Right atrium auricular region (tissue), 2 donors: ENCODE measurements around the gene ZBTB20. TPM values are rescaled to one million over a fixed set of nuclear protein-coding genes. Genes with fewer than 3 reads are reported as not detected.

Experiments
- DNase-seq: peaks from one replicate; pipeline ENCODE4 v3.0.0-alpha.2; 2019; ENCODE audit warnings: low spot score
- H3K27ac ChIP-seq, 2 donors: fragments of 200-600 bp; sonication (generic); 1 replicate in 1 of 2; 2 replicates in 1 of 2; pipeline ENCODE4 v1.5.1; 2016 to 2019
- H3K27me3 ChIP-seq, 2 donors: fragments of 200-600 bp; sonication (generic); one replicate each; pipeline versions ENCODE4 v1.5.1 to v1.6.0; 2017 to 2019
- H3K36me3 ChIP-seq: fragments of 200-600 bp; sonication (generic); one replicate; pipeline ENCODE4 v1.5.1; 2016
- H3K4me1 ChIP-seq, 2 donors: fragments of 200-600 bp; sonication (generic); one replicate each; pipeline versions ENCODE4 v1.5.1 to v1.6.0; 2017 to 2019
- H3K4me3 ChIP-seq, 2 donors: fragments of 200-600 bp; sonication (generic); 1 replicate in 1 of 2; 2 replicates in 1 of 2; pipeline ENCODE4 v1.5.1; 2017 to 2019; ENCODE audit warnings: mild to moderate bottlenecking in 1 of 2, moderate library complexity in 1 of 2
- H3K9me3 ChIP-seq, 2 donors: fragments of 200-600 bp; sonication (generic); one replicate each; pipeline ENCODE4 v1.5.1; 2019
- CTCF ChIP-seq, 2 donors: fragments of 200-600 bp; sonication (generic); IDR thresholded peaks; one replicate each; pipeline ENCODE4 v1.5.1; 2019; ENCODE audit warnings: antibody characterized with exemption in 2 of 2
- total RNA-seq, 2 donors: library from RNA; depleted of rRNA; stranded (reverse); fragments of >200 nt; gene quantifications; one replicate each; pipeline ENCODE4 v1.1.0, GENCODE V29; 2016

ZBTB20 gene
- total RNA-seq, 2 donors from 2014 or later, result 84.6 to 90.8 TPM

- no peak for DNase-seq
- Histone ChIP-seq H3K4me3 (no peak overlapping the region), H3K36me3 (no peaks in the 10 kb centered on the region), H3K9me3 (no peaks in the 10 kb centered on the region), H3K27ac (no peak overlapping the region), H3K4me1 (peaks cover 0 to 29% of the 10 kb centered on the region in 2 donors), H3K27me3 (no peaks in the 10 kb centered on the region)
- no peak for TF ChIP-seq CTCF (IDR thresholded peaks at IDR 0.05)
Observed at GRCh38 chr3:114615523-114616085, 531.5 kb downstream of the ZBTB20 start.

- H3K4me3 ChIP-seq, result no peak overlapping the region
- TF ChIP-seq CTCF (IDR thresholded peaks at IDR 0.05), result no peak
- peaks cover 0 to 32% of the 10 kb centered on the region in 2 donors for H3K4me1 ChIP-seq
- no peak for DNase-seq
- no peaks in the 10 kb centered on the region for H3K36me3 ChIP-seq
- no peaks in the 10 kb centered on the region for H3K27me3 ChIP-seq
- H3K27ac ChIP-seq, result no peak overlapping the region
- H3K9me3 ChIP-seq, result no peaks in the 10 kb centered on the region
Observed at GRCh38 chr3:114609973-114610630, 537.0 kb downstream of the ZBTB20 start.

- H3K36me3 ChIP-seq, result no peaks in the 10 kb centered on the region
- no peak for DNase-seq
- no peak for TF ChIP-seq CTCF (IDR thresholded peaks at IDR 0.05)
- no peaks in the 10 kb centered on the region for H3K9me3 ChIP-seq
- H3K4me3 ChIP-seq, result no peak overlapping the region
- H3K4me1 ChIP-seq, result peaks cover 0 to 32% of the 10 kb centered on the region in 2 donors
- no peak overlapping the region for H3K27ac ChIP-seq
- H3K27me3 ChIP-seq, result no peaks in the 10 kb centered on the region
Observed at GRCh38 chr3:114608293-114608692, 538.8 kb downstream of the ZBTB20 start.

- Histone ChIP-seq H3K9me3 (no peaks in the 10 kb centered on the region), H3K27me3 (no peaks in the 10 kb centered on the region), H3K4me3 (no peak overlapping the region), H3K36me3 (no peaks in the 10 kb centered on the region), H3K27ac (no peak overlapping the region), H3K4me1 (peaks cover 0 to 32% of the 10 kb centered on the region in 2 donors)
- TF ChIP-seq CTCF (IDR thresholded peaks at IDR 0.05), result no peak
- no peak for DNase-seq
Observed at GRCh38 chr3:114606336-114606735, 540.8 kb downstream of the ZBTB20 start.

DNA sequence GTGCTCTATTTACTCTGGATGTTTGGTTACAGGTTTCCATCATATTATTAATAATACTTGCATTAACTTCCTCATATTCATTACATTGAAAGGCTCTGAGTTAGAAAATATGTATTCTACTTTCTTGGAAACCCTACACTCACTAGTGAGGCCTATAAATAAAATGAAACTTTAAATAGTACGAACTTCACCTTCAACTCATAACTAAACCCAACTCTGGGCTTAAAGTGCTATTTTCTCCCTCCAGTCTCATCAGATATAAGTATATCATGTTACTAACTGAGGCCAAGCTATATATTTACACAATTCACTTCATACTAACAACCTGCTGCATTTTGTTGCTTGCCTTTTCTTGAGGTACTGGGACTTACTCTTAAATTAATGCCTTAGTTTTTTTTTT is 546.5 kb downstream of the ZBTB20 start:
- Histone ChIP-seq H3K9me3 (no peaks in the 10 kb centered on the region), H3K4me3 (no peak overlapping the region), H3K27ac (no peak overlapping the region), H3K36me3 (no peaks in the 10 kb centered on the region), H3K4me1 (peaks cover 0 to 33% of the 10 kb centered on the region in 2 donors), H3K27me3 (no peaks in the 10 kb centered on the region)
- DNase-seq, result no peak
- no peak for TF ChIP-seq CTCF (IDR thresholded peaks at IDR 0.05)

DNA sequence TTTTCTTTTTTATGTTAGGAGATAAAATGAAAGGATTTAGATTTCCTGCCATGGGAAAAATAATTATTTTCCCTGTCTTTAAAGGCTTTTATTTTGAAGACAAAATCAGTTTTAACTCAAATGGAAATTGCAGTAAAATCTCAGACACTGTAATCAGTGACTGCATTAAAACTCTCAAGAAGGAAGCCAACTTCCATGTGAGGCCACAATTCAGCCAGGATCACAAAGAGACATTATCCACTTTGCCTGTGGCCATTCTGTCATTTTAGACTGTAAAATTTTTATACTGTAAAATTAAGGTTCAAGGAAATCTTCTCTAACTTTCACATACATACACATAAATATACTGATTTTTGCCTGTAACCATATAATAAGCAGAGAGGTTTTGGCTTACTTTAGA is 549.2 kb downstream of the ZBTB20 start:
- no peak for TF ChIP-seq CTCF (IDR thresholded peaks at IDR 0.05)
- Histone ChIP-seq H3K36me3 (no peaks in the 10 kb centered on the region), H3K4me1 (peaks cover 0 to 39% of the 10 kb centered on the region in 2 donors), H3K27me3 (no peaks in the 10 kb centered on the region), H3K4me3 (no peak overlapping the region), H3K27ac (no peak overlapping the region), H3K9me3 (no peaks in the 10 kb centered on the region)
- no peak for DNase-seq
